NCI-H2107 treated with DMSO at 0.1 percent for 48 hours (cell line): ENCODE measurements around the gene CD7.
"Not testable (repeated sequence)": the region's sequence is repeated elsewhere in the genome, so short reads cannot be mapped to it uniquely, and the experiment has no call there.

Source experiments
- DNase-seq: peaks from one replicate; lab custom pipeline; 2025; ENCODE audit not compliant: unreplicated experiment; lab: John Stamatoyannopoulos, UW

The CD7 gene

DNA sequence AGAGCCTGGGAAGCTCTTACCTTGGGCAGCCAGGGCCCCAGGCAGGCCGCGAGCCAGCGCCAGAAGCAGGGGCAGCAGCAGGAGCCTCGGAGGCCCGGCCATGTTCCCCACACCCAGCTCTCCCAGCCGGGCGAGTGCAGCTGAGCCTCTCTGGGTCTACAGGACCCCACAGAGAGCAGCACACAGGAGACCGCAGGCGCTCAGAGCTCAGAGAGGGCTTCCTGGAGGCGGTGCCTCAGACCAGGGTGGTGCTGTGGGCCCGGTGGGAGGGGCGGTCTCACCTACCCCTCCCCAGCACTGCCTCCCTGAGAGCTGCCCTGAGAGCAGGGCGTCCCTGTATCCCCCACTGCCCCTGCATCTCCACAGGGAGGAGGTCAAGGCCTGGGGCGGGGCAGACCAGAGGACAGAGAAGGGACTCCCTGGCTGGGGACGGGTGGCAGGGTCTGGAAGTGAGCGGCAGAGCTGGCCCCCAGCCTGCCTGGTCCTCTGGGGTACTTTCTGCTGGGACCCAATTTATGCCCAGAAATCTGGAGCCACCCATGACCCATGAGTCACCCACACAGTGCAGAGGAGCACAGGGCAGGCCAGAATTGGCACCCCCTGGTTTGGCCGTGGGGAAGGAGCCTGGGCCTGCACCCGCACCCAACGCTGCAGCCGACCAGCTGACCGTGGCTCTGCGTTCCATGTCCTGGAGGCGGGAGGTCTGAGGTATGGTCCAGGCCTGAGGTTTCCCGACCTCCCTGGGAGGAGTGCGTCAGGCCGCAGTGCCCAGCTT lies at the start of gene CD7:
TSS of gene CD7 (minus strand) at position 215 of the 775 bp plus-strand sequence. CDS start at position 102, 113 bp downstream.
- DNase-seq, result no peak

DNA sequence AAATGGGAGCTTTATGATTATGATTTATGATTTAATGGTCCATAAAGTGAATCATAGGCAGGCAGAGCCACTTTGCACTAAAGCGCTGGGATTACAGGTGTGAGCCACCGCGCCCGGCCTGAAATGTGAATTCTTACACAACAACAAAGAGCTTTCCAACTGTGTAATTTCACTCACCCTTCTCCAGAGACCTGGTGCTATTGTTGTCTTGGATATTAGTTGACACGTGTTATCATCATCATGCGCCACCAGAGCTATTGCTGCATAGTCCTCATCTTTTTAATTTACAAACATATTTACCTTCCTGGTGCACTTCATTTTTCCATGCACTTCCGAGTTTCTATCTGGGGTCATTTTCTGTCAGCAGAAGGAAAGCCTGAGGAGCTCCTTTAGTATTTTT lies 49.3 kb upstream of the CD7 start:
- DNase-seq, result peak; percentile 94

DNA sequence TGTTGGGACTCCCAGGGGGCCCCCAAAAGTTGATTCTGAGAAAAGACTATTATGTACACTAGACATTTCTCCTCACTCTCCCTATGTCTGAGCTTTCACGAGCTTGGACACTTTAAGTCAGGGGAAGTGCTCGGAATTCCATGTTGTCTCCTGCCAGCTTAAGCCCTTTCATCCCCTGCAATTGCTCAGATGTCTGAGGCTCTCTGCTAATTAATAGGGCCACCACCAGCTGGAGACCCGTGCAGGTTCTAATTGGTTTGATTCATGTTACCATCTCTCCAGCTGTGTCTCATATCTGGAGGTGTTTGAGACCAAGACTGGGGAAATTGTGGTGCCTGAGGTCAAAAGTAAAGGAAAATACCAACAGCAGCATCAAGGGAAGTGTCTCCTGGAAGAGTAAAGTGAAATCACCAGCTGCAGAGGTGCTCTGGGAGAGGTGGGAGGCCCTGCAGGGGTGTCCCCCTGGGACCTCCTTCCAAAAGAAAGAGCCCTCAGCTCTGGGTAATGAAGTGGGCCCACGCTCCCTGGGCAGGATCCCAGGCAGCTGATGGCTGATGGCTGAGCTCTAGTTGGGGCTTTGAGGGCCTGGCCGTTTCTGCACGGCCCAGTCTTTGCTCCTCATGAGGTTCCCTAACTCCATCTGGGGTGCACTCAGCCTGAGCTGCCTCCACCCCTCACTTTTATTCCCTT lies 48.3 kb upstream of the CD7 start:
- no peak for DNase-seq

DNA sequence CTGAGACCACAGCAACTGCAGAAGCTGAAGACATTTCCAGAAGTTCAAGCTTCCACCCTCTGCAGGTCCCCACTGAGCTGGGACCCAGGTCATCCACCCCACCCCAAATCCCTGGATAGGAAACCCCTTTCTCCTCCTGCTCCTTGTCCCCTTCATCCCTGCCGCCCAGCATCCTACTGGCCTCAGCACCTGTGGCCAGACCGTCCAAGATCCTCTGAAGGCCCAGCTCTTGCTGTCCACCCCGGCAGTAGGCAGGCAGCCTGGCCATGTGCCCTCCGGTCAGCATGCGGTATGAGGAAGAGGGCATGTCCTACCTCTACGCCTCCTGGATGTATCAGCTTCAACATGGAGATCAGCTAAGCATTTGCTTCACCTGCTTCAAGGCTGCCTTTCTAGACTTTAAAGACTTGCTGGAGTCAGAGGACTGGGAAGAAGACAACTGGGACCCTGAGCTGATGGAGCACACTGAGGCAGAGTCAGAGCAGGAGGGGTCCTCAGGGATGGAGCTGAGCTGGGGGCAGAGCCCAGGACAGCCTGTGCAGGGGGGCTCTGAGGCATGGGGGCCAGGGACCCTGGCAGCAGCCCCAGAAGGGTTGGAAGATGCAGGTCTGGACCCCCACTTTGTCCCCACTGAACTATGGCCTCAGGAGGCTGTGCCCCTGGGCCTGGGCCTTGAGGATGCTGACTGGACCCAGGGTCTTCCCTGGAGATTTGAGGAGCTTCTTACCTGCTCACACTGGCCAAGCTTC lies 44.7 kb upstream of the CD7 start:
- DNase-seq, result no peak

DNA sequence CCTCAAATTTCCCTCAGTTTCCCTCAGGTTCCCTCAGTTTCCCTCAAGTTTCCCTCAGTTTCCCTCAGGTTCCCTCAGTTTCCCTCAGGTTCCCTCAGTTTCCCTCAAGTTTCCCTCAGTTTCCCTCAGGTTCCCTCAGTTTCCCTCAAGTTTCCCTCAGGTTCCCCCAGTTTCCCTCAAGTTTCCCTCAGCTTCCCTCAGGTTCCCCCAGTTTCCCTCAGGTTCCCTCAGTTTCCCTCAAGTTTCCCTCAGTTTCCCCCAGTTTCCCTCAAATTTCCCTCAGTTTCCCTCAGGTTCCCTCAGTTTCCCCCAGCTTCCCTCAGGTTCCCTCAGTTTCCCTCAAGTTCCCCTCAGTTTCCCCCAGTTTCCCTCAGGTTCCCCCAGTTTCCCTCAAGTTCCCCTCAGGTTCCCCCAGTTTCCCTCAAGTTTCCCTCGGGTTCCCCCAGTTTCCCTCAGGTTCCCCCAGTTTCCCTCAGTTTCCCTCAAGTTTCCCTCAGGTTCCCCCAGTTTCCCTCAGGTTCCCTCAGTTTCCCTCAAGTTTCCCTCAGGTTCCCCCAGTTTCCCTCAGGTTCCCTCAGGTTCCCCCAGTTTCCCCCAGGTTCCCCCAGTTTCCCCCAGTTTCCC lies 42.2 kb upstream of the CD7 start:
- DNase-seq, result not testable (repeated sequence)

DNA sequence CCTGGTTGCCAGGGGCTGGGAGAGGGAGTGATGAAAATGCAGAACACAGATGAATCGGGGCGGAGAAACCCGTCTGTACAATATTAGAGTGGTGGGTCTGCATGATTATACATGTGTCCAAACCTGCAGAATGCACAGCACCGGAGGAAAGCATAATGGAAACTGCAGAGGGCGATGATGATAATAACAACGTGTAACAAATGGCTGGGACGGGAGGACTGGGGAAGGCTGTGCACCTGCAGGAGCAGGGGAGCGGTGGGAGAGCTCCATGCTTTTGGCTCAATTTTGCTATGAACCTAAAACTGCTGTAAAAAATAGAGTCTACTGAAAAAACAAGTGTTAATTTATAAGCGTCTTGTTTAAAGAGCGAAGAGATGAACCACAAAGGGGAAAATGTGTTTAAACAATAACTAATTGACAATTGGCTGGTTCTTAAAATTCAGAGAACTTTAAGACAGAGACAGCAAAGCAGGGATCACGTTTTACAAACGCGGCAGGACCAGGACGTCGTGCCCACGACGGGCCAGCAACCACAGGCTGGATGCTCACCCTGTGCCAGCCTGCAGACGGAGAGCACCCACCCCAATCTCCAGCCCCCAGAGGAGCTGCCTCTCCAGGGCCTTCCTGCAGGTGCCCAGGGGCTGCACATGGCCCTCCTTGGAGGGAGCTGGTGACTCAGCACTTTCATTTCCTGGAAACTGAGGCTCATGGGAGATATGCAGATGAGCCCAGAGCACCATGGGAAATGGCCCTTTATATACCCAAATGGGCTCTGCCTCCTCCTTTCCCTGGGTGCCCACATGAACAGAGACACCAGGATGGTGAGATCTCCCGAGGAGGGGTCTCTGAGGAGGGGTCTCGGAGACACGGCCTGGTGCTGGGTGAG lies 41.3 kb upstream of the CD7 start, which contains the start of gene TEX19:
TSS of gene TEX19 (plus strand) at position 783 of the 886 bp plus-strand sequence. CDS start 2,904 bp downstream, outside the sequence.
- no peak for DNase-seq

DNA sequence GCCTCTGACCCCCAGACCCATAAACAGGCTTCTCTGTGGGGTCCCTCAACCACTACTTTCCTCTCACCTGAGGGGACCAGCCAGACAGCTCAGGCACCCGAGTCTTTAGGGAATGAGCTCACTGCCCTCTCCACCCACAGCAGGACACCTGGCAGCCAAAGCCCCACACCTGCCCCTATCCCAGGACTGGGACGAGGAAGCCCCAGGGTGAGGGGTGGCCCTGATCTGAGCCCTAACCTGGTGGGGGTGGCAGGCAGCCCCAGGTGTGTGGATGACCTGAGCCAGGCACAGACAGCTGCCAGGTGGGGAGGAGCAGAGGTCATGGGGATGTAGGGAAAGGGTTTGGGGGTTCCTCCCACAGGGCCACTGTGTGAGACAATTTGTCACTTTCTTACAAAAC lies 40.0 kb upstream of the CD7 start:
- DNase-seq, result no peak

DNA sequence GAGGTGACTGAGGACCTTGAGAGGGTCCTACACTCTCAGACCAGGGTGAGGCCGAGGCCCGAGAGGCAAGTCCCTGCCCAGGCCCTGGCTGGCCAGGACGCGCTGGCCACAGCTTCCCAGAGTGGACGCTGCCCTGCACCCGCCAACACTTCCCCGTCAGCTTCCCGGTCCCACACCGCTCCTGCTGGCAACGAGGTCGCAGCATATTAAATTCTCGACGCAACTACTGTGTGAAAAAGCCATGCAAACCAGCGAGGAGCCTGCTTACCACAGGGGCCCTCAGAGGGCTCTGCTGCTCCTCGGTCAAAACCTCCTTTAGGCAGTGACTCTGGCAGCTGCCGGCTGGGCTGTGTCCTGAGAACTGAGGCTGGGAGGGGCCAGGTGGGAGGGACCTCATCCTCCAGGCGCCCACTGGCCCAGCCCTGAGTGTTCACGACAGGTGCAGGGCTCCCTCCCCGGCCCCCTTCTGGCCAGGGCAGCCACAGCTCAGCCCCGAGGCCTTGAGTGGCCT lies 39.5 kb upstream of the CD7 start:
- DNase-seq, result peak; percentile 38

DNA sequence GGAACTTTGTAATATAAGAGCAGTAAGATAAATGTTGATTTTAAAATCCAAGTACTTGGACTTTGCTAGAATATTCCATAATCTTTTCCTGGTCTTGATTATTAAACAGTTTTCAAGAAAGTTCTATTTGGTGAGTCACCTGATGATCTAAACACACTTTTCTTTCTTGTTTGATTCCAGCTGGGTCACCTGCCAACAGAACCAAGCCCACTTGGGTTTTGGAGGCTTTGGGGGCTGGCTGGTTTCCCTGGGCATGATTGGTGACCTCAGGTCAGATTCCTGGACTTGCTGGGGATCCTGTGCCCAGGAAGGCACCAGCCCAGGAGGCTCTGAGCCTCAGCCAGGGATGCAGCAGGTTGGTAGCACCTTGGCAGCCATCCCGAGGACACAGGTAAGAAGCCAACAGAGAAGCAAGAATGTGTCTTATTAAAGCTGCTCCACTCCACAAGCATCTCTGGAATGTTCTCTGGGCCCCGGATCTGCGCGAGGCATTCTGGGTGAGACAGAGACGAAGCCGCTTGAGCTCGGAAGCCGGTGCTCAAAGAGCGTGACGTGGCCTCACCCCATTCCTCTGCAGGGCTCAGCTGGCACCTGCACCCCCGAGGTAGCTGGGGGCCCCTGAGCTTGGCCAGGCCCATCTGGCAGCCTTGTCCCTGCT lies 38.5 kb upstream of the CD7 start:
- no peak for DNase-seq

DNA sequence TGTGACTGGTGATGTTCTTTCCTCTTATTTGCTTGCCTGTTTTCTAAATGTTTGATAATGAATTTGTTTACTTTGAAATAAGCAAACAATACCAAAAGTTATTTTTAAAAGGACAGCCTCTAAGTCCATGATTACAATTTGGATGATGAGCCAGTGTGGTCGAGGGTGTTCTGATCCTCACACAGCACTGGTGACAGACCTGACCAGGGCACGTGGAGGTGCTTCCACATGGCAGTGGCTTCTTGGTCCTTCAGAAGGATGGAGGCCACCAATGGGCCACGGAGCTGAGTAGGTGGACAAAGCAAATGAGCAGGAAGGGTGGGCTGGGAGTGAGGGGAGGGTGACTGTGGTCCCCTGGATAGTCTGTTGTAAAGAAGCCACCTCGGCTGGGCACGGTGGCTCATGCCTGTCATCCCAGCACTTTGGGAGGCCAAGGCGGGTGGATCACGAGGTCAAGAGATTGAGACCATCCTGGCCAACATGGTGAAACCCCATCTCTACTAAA lies 37.4 kb upstream of the CD7 start:
- no peak for DNase-seq

DNA sequence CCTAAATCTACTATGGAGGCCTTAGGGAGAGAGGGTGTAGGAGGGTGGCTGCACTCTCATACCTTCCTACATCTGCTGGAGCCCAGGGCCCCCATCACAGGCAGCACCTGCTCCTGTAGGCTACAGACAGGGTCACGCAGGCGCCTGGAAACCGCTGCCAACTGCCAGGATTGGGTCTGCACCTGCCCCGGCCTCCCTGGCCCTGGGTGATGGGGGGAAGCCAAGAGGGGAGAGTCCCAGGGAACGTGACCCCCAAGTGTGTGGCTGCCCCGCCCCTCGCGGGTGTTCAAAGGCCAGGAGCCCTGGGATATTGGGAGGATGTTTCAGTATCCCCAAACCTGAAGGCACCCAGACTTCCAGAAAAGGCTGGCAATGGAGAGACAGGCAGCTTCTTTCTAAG lies 36.1 kb upstream of the CD7 start:
- peak; percentile 39 for DNase-seq

DNA sequence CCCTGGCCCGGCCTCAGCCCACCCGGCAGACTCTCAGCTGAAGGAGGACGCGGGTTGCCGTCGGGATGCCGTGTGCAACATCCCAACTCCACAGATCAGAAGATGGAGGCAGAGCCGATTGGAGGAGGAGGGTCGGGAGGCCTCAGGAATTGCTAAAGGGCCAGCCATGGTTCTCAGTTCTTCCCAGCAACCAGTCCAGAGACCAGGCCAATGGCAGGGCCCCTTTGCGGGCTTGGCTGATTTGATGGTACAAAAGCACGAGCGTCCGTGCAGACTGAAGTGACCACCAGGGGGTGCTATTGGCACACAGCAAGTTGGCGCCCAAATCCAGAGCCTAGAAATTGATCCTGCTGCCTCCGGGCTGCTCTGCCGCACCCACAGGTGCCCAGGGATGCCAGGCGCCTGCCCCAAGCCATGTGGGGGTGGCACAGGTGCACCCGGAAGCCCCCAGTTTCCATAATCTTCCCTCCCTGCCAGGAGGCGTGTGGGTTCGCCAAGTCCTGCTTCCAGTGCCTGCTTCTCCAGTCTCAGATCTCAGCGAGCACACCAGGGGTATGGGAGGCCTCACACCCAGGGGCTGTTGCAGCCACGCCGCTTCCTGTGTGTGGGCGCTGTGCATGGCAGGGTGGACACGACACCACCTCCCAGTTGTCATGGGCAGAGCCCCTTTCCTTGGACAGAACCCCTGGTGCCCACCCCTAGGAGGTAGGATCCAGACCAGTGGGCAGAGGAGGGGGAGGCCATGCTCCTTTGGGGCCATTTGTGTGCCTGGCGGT lies 34.5 kb upstream of the CD7 start:
- DNase-seq, result peak; percentile 66

DNA sequence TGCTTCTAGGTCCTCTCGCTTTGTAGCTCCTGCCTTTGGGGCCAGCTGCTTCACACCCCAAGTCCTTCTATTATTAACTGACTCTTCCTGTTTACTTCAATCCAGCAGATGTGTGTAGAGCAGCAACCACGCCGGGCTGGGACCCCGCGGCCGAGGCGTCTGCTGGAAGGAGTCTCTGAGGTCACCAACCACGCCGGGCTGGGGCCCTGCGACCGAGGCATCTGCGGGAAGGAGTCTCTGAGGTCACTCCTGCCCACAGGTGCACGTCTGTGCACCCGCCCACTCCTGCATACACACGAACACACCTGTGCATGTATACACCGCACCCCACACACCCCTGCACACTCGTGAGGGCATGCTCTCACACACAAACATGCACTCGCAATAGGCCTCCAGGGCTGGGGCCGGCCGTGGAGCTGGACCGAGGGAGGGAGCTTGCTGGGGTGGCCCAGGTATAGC lies 33.9 kb upstream of the CD7 start:
- DNase-seq, result no peak

DNA sequence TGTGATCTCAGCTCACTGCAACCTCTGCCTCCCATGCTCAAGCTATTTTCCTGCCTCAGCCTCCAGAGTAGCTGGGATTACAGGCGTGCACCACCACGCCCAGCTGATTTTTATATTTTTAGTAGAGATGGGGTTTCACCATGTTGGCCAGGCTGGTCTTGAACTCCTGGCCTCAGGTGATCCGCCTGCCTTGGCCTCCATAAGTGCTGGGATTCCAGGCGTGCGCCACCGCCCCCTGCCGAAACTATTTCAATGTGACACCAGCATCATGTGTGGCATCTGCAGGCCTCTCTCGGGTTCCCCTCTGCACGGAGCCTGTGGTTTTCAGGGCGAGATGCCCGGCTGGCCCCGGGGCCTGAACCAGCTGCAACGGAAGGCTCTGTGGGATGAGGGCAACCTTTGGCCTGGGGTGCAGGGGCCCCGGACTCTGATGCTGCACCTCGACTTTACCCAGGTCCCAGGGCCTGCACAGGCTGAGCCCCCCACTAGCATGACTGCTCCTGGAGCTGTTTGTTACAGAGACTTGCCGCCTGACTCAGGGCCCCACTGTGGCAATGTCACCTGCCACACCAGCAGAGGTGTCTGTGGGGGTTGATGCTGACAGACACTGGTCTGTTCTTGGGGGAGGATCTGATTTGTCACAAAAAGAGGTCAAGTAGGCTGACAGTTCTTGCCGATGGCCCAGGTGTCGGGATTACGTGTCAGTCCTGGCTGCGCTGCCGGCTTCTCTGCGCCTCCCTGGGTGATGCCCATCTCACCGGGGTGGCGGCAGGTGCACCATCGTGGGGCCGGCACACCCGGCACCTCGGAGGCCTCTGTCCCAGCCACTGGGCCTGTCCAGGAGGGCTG lies 33.0 kb upstream of the CD7 start:
- no peak for DNase-seq

DNA sequence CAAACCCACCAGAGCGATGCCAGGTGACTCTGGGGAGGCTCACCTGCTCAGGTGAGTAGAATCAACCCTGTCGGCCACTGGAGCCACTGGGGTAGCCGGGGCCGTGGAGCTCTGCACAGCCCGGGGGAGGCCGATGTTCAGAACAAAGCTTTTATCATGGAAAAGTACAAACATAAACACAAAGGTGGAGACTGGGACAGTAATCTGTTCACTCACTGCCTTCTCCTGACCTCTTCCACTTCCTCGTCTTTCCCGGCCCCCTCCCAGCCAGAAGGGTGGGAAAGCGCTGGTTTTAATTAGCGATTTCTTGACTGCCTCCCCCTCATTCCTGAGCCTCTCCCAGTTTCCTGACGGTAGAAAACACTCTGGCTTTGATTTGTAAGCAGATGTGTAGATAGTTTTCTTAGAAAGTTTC lies 31.9 kb upstream of the CD7 start:
- no peak for DNase-seq

DNA sequence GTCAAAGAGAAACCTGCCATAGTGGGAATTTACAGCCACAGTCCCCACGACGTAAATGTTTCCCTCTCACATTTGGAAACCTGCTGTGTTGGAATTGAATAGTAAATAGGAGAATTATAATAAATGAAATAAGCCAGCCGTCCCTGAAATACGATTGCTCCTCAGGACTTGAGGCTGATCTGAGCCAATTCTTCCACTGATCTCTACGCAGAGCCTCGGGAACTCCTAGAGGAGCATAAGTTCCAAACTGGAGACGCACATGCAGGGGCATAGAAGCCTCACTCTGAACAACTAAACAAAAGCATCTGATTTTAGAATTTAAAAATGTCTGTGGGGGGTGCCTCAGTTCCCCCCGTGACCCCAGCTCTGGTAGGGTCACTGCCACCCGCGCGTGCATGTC lies 31.5 kb upstream of the CD7 start:
- no peak for DNase-seq

DNA sequence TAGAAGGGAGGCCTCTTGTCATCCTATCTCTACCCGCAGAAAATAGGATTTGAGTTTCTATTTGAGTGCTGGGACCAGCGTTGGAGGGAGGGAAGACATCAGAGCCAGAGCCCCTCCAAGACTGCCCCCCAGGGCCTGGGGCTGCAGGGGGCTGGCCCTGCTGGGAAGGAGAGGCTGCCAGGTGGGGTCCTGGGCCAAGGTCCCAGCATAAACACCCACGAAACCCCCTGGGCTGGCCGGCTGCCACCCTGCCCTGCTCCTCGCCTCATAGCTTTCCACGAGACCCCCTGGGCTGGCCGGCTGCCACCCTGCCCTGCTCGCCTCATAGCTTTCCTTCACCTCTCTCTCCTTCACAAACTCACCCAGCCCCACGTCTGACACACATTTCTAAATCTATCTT lies 31.0 kb upstream of the CD7 start:
- DNase-seq, result no peak

DNA sequence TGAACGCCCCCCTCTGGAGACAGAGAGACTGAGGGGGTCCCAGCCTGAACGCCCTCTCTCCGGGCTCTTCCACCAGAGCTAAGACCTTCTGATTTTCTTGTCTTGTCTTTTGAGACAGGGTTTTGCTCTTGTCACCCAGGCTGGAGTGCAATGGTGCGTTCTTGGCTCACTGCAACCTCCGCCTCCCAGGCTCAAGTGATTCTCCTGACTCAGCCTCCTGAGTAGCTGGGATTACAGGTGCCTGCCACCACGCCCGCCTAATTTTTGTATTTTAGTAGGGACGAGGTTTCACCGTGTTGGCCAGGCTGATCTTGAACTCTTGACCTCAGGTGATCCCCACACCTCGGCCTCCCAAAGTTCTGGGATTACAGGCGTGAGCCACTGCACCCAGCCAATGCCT lies 30.6 kb upstream of the CD7 start:
- not testable (repeated sequence) for DNase-seq
